ENCODE results near the gene ERGIC1. TPM values are rescaled to one million over a fixed set of nuclear protein-coding genes. Genes with fewer than 3 reads are reported as not detected.
A peak's percentile ranks its signal among the peaks of the same experiment; 100 is the strongest.
"Not testable (repeated sequence)": the region's sequence is repeated elsewhere in the genome, so short reads cannot be mapped to it uniquely, and the experiment has no call there.

Gene ERGIC1
- total RNA-seq, 1 donor from 2014 or later = 87.3 TPM

DNA sequence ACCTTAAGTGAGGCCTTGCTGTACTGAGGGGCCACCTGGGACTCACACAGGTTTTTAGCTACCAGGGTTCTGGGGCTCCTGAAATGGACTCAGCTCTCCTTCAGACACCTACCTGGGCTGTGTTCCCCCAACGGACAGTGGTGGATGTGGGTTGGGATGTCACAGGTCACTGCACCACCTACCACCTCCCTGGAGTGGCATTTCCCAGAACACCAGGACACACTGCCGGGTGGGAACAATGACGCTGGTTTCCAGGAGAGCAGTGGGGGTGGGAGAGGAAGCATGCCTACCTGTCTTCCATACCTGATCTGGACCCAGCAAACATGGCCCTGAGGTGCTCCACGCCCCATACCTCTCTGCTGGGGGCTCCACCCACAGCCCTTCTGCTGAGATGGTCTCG, 20.9 kb downstream of the ERGIC1 start:
- ATAC-seq = peak; percentile 2
- DNase-seq (ENCODE audit: low spot score) = no peak
- intact Hi-C loops (cut with DNase I) = loop anchor here (5.0 kb wide), 1 partner anchor 557 kb away; no protein-coding TSS in a partner anchor

DNA sequence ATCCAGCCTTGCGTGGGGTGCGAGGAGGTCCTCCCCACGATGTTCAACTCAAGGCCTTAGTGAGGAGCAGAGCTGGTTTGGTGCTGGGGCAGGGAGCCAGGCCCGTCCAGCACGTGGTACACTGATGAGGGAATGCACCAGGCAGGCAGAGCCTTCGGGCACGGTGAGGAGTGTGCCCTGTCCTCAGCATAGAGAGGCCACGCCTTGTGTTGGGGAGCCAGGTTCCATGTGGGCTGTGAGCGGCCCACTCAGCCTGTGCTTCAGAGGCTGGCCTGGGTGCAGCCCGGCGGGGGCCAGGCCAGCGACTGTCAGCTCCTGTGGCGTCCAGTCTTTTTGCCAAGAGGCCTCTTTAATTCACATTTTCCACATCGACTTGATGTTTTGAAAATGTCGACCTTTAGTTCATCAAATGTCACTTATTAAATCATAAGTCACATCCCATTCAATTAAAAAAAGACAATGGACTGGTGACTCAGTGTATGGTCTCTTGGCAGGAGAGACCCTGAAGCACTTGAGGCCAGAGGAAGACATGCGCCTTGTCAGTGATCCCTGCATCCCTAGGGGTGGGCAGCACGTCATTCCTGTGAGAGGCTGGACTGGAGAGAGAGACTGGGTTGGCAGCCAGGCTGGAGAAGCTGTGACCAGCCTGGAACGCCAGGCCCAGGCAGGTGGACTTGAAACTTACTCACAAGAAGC, 21.7 kb downstream of the ERGIC1 start:
- ATAC-seq (peak; percentile 21), DNase-seq (ENCODE audit: low spot score) (no peak)
- intact Hi-C loops (cut with DNase I) = no loop called here

DNA sequence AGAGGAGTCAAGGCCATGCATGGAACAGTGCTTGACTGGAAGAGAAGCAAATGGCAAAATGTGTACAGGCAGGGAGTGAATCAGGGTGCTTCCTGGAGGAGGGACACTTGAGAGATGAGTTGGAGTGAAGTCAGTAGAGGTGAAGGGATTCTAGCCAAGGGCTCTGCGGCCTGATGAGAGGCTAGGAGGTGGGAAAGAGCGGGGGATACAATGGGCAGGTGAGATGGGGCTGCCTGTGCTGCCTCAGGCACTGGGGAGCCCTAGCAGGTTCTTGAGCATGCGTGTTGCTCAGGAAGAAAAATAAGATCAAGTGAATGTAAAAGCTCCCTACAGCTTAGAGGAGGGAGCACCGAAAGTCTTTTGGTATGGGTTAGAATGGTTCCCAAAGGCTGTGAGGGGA, 22.3 kb downstream of the ERGIC1 start:
- intact Hi-C loops (cut with DNase I) = no loop called here
- DNase-seq (ENCODE audit: low spot score) (no peak), ATAC-seq (no peak)

DNA sequence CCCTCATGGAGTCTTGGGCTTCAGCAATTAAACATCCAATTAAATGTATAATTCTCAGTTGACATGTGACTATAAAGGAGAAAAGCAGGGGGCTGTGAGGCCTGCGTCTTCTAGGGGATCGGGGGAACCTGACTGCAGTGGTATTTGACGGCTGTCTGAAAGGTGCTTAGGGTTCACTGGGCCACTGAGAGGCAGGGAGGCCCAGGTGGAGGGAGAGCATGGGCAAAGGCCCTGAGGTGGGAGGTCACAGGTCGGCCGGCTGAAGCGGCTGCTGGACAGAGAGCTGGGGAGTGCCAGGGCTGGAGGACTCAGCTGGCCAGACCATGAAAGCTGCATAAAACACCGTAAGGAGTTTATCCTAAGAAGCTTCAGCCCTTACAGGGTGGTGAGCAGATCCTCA, 23.9 kb downstream of the ERGIC1 start:
- intact Hi-C loops (cut with DNase I) = no loop called here
- no peak for ATAC-seq
- no peak for DNase-seq (ENCODE audit: low spot score)

DNA sequence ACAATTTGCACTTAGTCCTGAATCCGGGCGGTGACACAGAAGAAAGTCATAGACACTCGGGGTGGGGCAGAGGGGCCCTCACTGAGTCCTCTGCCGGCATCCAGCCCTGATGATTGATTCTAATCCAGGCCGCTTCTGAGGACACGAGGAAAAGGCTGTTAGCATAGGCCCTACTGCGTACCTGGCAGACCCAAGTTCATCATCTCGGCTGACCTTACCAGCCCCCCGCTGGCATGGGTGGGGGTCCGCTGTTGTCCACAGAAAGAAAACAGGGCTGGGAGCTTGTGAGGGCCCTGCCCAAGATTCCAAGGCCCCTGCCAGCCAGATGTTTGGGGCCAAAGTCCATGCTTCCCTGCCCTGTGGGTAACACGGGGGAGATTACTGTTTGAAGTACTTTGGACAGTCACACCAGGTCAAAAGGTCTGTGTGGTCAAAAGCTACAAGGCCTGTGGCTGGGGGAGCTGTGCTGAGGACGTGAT, 24.5 kb downstream of the ERGIC1 start:
- no peak for DNase-seq (ENCODE audit: low spot score)
- ATAC-seq = no peak
- intact Hi-C loops (cut with DNase I) = no loop called here

DNA sequence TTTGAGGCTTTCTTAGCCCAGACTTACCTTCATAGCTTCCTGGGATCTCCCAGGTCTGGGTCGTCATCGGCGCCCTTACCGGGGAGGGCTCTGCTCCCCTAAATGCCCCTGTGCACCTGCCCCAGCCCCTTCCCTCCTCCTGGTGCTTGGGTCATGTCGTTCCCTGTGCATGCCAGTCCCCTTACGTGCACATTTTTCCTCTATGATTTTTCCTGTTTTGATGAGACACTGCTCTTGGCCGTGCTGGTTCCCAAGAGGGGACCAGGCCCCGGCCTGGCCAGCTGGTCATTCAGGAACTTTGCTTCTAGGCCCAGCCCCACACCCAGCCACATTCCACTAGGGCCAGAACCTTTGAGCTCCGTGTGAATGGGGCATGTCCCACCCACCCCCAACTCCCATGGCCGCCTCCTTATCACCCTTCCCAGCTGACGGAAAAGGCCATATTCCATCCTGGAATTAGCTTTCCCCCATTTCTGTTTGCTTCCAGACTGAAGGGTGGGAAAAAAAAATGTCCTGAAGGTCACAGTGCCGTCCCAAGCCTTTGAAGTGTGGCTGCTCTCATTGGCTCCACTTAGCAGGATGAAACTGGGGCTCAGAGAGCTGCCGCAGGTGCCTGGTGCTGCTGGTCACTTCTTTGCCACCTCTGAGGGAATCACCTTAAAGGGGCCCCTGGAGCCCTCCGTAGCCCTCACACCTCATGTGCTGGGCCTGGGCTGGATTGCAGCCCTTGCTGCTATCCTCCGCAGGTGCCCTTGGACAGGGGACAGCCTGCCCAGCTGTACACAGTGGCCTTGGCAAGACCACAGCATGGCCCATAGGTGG, 25.1 kb downstream of the ERGIC1 start:
- ATAC-seq (peak; percentile 56), DNase-seq (ENCODE audit: low spot score) (no peak)
- intact Hi-C loops (cut with DNase I) = no loop called here

DNA sequence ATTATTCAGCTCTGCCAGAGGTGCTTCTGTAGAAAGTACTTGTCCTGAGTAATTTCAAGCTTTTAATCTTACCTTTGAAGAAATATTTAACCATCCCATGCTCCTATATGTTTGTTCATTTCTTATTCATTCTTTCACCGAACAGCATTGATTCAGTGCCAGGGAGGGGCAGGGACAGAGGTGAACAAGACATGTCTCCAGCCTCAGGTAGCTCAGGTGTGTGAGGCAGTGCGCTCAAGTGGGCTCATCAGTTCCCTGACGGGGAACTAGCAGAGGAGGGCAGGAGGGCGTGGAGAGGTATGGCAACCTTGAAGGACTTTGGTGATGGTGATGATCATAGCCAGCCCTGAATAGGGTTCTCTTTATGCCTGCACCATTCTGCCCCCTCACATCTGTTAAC, 25.9 kb downstream of the ERGIC1 start:
- ATAC-seq (no peak), DNase-seq (ENCODE audit: low spot score) (no peak)
- intact Hi-C loops (cut with DNase I) = loop anchor here (10.0 kb wide), 1 partner anchor 95 kb away; no protein-coding TSS in a partner anchor

DNA sequence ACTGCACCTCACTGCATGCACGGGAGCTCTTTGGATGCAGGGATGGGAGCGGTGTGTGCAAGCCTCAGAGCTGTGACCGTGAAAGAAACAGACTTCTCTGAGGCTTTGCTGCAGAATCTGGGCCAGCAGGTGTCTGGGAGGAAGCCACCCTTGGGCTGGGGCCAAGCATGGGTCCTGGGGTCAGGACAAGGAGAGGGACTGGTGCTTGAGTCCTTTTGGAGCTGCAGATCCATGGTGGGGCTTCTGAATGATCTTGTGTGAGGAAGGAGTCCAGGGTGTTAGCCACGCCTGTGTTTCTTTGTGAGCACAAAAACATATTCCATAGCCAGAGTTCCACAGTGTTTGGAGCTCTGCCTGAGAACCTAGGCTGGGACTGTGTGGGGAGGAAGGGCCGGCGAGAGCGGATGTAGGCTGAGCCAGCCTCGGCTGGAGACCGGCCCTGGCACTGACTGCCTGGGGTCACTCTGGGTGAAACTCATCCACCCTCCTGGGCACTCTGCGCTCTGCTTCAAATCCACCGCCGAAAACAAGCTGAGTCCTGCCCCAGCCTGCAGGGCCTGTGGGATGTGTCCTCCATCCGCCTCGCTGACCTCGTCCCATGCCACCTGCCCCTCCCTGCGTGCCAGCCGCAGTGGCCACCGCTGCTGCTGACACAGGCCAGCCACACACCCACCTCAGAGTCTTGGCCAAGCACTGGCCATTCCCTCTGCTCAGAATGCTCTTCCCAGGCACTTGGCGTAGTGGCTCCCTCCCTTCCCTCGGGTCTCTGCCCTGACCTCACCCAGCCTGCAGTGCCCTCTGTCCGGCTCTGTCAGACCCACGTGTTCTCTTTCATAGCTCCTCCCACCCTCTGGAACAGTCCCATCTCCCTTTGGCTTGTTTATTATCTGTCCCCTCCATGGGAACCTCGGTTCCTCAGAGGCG, 26.7 kb downstream of the ERGIC1 start:
- intact Hi-C loops (cut with DNase I) = loop anchor here (10.0 kb wide), 1 partner anchor 96 kb away; no protein-coding TSS in a partner anchor
- ATAC-seq (peak; percentile 93), DNase-seq (ENCODE audit: low spot score) (peak; percentile 88)

DNA sequence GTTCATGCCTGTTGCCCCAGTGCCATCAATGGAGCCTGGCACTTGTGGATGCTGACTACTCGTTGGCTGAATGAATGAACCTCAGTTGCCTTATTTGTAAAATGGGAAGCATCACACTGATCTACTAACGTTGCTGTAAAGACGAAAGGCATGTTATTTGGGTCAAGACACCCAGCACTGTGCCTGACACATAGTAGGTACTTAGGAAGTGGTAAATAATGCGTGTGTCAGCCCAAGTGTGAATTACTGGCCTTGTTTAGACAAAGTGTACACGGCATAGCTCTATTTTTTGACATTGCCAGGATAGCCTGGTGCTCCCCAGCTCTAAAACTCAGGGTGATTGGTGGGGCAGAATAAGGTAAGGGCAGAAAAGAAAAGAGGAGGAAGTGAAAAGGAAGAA, 27.4 kb downstream of the ERGIC1 start:
- ATAC-seq (no peak), DNase-seq (ENCODE audit: low spot score) (no peak)
- intact Hi-C loops (cut with DNase I) = loop anchor here (10.0 kb wide), 1 partner anchor 97 kb away; no protein-coding TSS in a partner anchor

DNA sequence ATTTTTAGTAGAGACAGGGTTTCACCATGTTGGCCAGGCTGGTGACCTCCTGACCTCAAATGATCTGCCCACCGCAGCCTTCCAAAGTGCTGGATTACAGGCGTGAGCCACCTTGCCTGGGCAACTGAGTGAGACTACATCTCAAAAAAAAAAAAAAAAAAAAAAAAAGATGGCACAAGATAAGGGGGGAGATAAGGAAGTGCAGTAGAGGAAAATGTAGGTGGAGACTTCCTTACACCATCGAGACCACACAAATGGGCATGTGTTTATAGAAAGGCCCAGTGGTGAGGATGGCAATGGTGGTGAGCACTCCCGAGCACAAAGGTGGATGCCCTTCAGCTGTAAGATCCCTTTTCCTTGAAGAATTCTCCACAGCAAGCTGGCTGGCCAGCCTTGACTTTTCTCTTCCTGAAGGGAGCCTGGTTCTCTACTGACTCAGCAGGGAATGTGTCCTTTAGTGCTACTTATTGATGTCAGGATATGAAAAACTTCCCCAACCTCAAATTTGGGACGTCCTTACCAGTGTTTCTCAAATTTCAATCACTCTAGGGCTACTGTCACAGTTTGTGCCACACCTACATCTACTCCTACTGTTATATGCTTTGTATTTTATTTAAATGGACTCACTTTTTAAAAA, 28.2 kb downstream of the ERGIC1 start:
- ATAC-seq = no peak
- intact Hi-C loops (cut with DNase I) = loop anchor here (10.0 kb wide), 1 partner anchor 97 kb away; no protein-coding TSS in a partner anchor
- no peak for DNase-seq (ENCODE audit: low spot score)

DNA sequence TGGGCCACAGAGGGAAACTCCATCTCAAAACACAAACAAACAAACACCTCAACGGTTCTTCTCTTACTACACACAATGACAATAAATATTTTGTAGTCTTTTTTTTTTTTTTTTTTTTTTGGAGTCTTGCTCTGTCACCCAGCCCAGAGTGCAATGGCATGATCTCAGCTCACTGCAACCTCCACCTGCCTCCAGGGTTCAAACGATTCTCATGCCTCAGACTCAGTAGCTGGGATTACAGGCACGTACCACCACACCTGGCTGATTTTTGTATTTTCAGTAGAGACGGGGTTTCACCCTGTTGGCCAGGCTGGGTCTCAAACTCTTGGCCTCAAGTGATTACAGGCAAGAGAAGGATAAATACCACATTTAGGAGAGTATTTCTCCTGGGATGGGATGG, 30.1 kb downstream of the ERGIC1 start:
- not testable (repeated sequence) for DNase-seq (ENCODE audit: low spot score); ATAC-seq
- intact Hi-C loops (cut with DNase I) = loop anchor here (10.0 kb wide), 1 partner anchor 99 kb away; no protein-coding TSS in a partner anchor

DNA sequence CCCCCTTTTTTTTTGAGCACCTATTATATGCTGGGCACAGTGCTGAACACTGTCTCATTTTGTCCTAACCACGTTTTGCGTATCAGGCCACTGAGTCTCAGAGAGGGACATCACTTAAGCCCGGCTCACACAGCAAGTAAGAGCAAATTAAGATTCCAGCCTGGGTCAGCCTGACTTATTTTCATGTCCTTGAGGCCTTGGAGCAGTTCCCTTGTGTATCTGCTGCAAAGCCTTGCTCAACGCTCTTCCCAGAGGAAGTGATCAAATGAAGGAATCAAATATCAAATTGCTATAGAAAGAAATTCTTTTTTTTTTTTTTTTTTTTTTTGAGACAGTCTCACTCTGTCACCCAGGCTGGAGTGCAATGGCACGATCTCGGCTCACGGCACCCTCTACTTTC, 30.7 kb downstream of the ERGIC1 start:
- no peak for DNase-seq (ENCODE audit: low spot score)
- ATAC-seq = no peak
- intact Hi-C loops (cut with DNase I) = loop anchor here (10.0 kb wide), 1 partner anchor 100 kb away; no protein-coding TSS in a partner anchor

DNA sequence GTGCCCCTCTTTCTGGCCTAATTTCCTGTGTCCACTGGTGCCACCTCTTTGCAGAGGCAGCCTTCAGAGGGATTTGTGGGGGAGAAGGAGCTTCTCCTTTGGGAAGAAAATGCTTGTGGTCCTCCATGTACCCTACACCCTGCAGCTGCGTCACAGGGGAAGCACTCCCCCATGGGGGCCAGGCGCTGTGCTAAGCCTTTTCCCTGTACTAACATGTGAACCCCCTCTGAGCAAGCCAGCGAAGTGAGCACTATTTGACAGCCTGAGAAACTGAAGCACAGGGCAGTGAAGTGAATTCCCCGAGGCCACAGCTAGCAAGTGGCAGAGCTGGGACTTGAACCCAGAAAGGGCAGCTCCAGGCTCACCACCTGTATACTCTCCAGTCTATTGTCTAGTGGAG, 32.3 kb downstream of the ERGIC1 start:
- intact Hi-C loops (cut with DNase I) = loop anchor here (10.0 kb wide), 1 partner anchor 102 kb away; no protein-coding TSS in a partner anchor
- ATAC-seq (no peak), DNase-seq (ENCODE audit: low spot score) (no peak)

DNA sequence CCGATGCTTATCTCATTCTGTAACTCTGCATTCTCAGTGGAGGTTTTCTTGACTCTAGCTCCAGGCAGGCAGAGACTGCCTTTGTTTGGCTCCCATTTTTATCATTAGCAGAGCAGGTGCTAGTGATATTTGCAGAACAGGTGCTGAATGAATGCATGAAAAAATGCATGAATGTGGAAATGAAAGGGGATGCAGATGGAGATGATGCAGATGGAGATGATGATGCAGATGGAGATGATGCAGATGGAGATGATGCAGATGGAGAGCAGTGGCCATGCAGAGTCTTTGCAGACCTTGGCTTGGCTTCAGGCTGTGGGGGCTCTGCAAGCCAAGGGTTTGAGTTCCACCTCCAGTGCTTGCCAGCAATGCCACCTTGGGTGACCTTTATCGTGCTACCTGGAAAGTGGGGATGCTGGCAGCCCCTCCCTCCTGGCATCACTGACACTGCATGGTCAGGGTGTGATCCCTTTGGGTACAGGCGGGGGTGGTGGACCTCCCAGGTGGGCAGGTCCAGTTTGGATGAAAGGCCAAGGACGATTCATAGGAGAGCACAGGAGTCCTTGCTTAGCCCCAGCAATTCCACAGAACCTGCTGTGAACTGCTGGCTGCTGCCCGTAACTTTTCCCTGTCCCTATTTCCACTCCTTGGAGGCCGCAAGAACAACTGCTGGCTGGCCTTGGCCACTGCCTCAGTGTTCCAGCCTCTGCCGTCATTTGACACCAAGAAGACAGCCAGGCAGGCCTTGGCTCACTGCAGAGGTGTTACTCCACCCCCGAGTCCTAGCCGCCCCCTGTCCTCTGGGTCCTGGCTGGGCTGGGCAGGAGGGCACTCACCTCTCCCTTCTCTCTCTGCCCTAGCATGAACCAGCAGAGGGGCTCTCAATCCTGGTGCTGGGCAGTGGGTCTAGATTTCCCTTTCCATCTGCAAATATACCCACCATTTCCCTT, 33.0 kb downstream of the ERGIC1 start:
- DNase-seq (ENCODE audit: low spot score) (no peak), ATAC-seq (peak; percentile 33)
- intact Hi-C loops (cut with DNase I) = loop anchor here (10.0 kb wide), 1 partner anchor 102 kb away; no protein-coding TSS in a partner anchor

DNA sequence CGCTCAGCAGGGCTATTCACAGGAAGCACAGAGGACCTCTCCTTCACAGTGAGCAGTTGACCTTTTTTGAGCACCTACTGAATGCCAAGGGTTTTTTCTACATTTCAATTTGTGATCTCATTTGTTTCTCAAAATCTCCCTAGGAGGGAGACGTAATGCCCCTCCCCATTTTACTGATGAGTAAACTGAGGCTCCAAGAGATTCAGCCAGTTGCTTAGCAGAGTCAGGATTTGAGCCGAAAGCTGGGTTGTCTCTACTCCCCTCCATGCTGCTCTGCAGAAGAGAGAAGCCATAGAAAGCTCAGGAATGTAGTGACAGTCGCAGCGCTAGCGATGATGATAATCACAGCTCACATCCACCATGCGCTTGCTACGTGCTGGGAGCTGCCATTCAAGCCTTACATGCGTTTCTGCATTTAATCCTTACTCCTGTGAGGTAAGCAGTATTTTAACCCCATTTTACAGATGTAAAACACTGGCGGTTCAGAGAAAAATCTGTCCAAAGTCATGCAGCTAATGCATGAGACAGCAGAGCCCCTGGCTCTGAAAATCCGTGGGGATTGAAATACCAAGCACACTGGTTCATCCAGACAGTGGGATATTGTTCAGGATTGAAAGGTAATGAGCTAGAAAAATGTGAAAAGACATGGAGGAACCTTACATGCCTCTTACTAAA, 33.8 kb downstream of the ERGIC1 start:
- ATAC-seq = no peak
- no peak for DNase-seq (ENCODE audit: low spot score)
- intact Hi-C loops (cut with DNase I) = loop anchor here (10.0 kb wide), 1 partner anchor 103 kb away; no protein-coding TSS in a partner anchor

DNA sequence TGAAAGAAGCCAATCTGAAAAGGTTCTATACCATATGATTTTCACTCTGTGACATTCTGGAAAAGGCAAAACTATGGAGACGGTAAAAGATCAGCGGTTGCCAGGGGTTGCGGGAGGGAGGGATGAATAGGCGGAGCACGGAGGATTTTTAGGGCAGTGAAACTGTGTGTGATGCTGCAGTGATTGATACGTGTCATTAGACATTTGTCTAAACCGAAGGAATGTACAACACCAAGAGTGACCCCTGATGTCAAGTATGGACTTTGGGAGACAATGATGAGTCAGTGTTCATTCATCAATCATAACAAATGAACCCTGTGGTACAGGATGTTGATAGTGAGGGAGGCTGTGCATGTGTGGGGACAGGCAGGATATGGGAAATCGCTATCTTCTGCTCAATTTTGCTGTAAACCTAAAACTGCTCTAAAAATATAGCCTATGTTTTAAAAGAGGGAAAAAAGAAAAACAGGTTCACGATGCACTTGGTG, 34.4 kb downstream of the ERGIC1 start:
- DNase-seq (ENCODE audit: low spot score) = no peak
- ATAC-seq = peak; percentile 0
- intact Hi-C loops (cut with DNase I) = loop anchor here (10.0 kb wide), 1 partner anchor 104 kb away; no protein-coding TSS in a partner anchor
